SK-N-SH (cell line): ENCODE measurements around the gene MTNR1A. TPM values are rescaled to one million over a fixed set of nuclear protein-coding genes. Genes with fewer than 3 reads are reported as not detected.

Source experiments
- CTCF ChIA-PET: fragments of 300-600, 350-600 bp; formaldehyde crosslinking; extraction: SDS; loops from one replicate; lab custom pipeline; 2021; lab: Yijun Ruan, JAX
- POLR2A ChIA-PET: fragments of 350-600 bp; sonication (Branson Sonifier 250); formaldehyde crosslinking; extraction: SDS; loops from one replicate; lab custom pipeline; 2020; ENCODE audit warnings: antibody characterized with exemption, inconsistent platforms; lab: Yijun Ruan, JAX
- DNase-seq: peaks from one replicate; pipeline ENCODE4 v3.0.0; 2012
- H2AFZ ChIP-seq: fragments of 200-600 bp; sonication (generic); 2 replicates; pipeline ENCODE4 v1.8.1; 2016; ENCODE audit warnings: antibody characterized with exemption, mild to moderate bottlenecking, low read depth
- H3F3A ChIP-seq: fragments of 200-600 bp; sonication (generic); replicated peaks from 2 replicates; pipeline ENCODE3; 2016; ENCODE audit warnings: antibody characterized with exemption, mild to moderate bottlenecking; ENCODE audit not compliant: insufficient read depth
- H3K27ac ChIP-seq, 2 experiments: fragments of 200-500 bp in 1 of 2; fragments of 200-600 bp in 1 of 2; sonication (Bioruptor generic) in 1 of 2; sonication (generic), shearing (Covaris generic) in 1 of 2; 2 replicates each; pipeline versions ENCODE4 v1.5.1 to v1.6.1; 2014 to 2016; ENCODE audit warnings: low read depth in 2 of 2, inconsistent platforms in 1 of 2, low read length in 1 of 2, mild to moderate bottlenecking in 1 of 2, mixed read lengths in 1 of 2
- H3K27me3 ChIP-seq: fragments of 200-600 bp; sonication (generic), shearing (Covaris generic); 2 replicates; pipeline ENCODE4 v1.6.1; 2016; ENCODE audit warnings: mixed run types; ENCODE audit not compliant: insufficient read depth
- H3K36me3 ChIP-seq, 2 experiments: fragments of 200-500 bp in 1 of 2; fragments of 200-600 bp in 1 of 2; sonication (Bioruptor generic) in 1 of 2; sonication (generic) in 1 of 2; replicated peaks in 1 of 2; 2 replicates each; pipeline versions ENCODE3 to v1.5.1; 2014 to 2016; ENCODE audit warnings: low read length in 1 of 2, mild to moderate bottlenecking in 1 of 2; ENCODE audit not compliant: insufficient read depth in 2 of 2, control insufficient read depth in 1 of 2
- H3K4me1 ChIP-seq, 2 experiments: fragments of 200-500 bp in 1 of 2; fragments of 200-600 bp in 1 of 2; sonication (Bioruptor generic) in 1 of 2; sonication (generic), shearing (Covaris generic) in 1 of 2; 2 replicates each; pipeline versions ENCODE4 v1.5.1 to v1.6.1; 2014 to 2016; ENCODE audit warnings: low read depth in 1 of 2, low read length in 1 of 2, mixed run types in 1 of 2; ENCODE audit not compliant: insufficient read depth in 2 of 2, control insufficient read depth in 1 of 2
- H3K4me2 ChIP-seq: fragments of 200-600 bp; sonication (generic), shearing (Covaris generic); 2 replicates; pipeline ENCODE4 v1.6.1; 2017; ENCODE audit warnings: mixed run types
- H3K4me3 ChIP-seq, 2 experiments: fragments of 200-500 bp in 1 of 2; fragments of 200-600 bp in 1 of 2; sonication (Bioruptor generic) in 1 of 2; sonication (generic), shearing (Covaris generic) in 1 of 2; 2 replicates each; pipeline versions ENCODE4 v1.5.1 to v1.8.1; 2014 to 2016; ENCODE audit warnings: low read depth in 2 of 2, inconsistent platforms in 1 of 2, low read length in 1 of 2, mild to moderate bottlenecking in 1 of 2, mixed read lengths in 1 of 2, moderate library complexity in 1 of 2
- H3K79me2 ChIP-seq: fragments of 200-600 bp; sonication (generic); 2 replicates; pipeline ENCODE4 v1.8.1; 2017; ENCODE audit warnings: mild to moderate bottlenecking; ENCODE audit not compliant: insufficient read depth
- H3K9ac ChIP-seq: fragments of 200-600 bp; sonication (generic); 2 replicates; pipeline ENCODE4 v1.6.1; 2017; ENCODE audit warnings: mixed run types
- H3K9me2 ChIP-seq: fragments of 200-600 bp; sonication (generic); 2 replicates; pipeline ENCODE4 v1.6.1; 2017; ENCODE audit warnings: mixed run types
- H3K9me3 ChIP-seq: fragments of 200-600 bp; sonication (generic); 2 replicates; pipeline ENCODE4 v1.6.1; 2017; ENCODE audit warnings: mixed run types, mild to moderate bottlenecking, moderate library complexity
- H4K20me1 ChIP-seq: fragments of 200-600 bp; sonication (generic); 2 replicates; pipeline ENCODE4 v1.6.1; 2017; ENCODE audit warnings: mild to moderate bottlenecking, mixed run types; ENCODE audit not compliant: insufficient read depth
- CHD2 ChIP-seq: fragments of 150-350 bp; IDR thresholded peaks from 2 replicates; pipeline ENCODE4 v1.6.1; 2018; ENCODE audit warnings: low read length; ENCODE audit not compliant: partially characterized antibody
- ELF1 ChIP-seq: IDR thresholded peaks from 2 replicates; pipeline ENCODE4 v1.4.0; 2012
- FOSL2 ChIP-seq: IDR thresholded peaks from 2 replicates; pipeline ENCODE4 v1.4.0; 2012; ENCODE audit warnings: low read depth, mild to moderate bottlenecking, moderate library complexity, borderline replicate concordance
- FOXM1 ChIP-seq: IDR thresholded peaks from 2 replicates; pipeline ENCODE4 v1.4.0; 2012; ENCODE audit warnings: low read depth, mild to moderate bottlenecking
- GABPA ChIP-seq: IDR thresholded peaks from 2 replicates; pipeline ENCODE4 v1.4.0; 2012; ENCODE audit warnings: low read depth, mild to moderate bottlenecking
- GATA2 ChIP-seq: sonication (generic); formaldehyde crosslinking; IDR thresholded peaks from 2 replicates; pipeline ENCODE4 v1.5.0; 2020; ENCODE audit warnings: mild to moderate bottlenecking, missing genetic modification reagents
- NFIC ChIP-seq: IDR thresholded peaks from 2 replicates; pipeline ENCODE4 v1.4.0; 2012; ENCODE audit warnings: borderline replicate concordance
- NRF1 ChIP-seq: IDR thresholded peaks from 2 replicates; pipeline ENCODE4 v1.6.1; 2012; ENCODE audit warnings: low read depth, mild to moderate bottlenecking, low read length
- POLR2AphosphoS5 ChIP-seq: IDR thresholded peaks from 2 replicates; pipeline ENCODE4 v1.6.1; 2012; ENCODE audit warnings: low read depth, low read length
- RFX5 ChIP-seq: IDR thresholded peaks from 2 replicates; pipeline ENCODE4 v1.6.1; 2012; ENCODE audit warnings: mild to moderate bottlenecking, improper control_type of control experiment, low read length
- TAF1 ChIP-seq: IDR thresholded peaks from 2 replicates; pipeline ENCODE4 v1.6.1; 2012; ENCODE audit warnings: low read depth, mild to moderate bottlenecking, low read length, moderate library complexity, borderline replicate concordance
- TEAD4 ChIP-seq: IDR thresholded peaks from 2 replicates; pipeline ENCODE4 v1.4.0; 2012; ENCODE audit warnings: mild to moderate bottlenecking, borderline replicate concordance; ENCODE audit not compliant: insufficient read depth
- WGBS: methylation state at CpG from one replicate; pipeline ENCODE4 v1.1.6; 2017; ENCODE audit warnings: low lambda C conversion rate; 5-methylcytosine and 5-hydroxymethylcytosine counted together
- polyA plus RNA-seq, 3 experiments: library from polyadenylated mRNA; depleted of rRNA; stranded (reverse); fragments of >200 nt; gene quantifications; 2 replicates each; pipeline ENCODE4 v1.2.3, GENCODE V29; 2012
- TF ChIP-seq, protein P1 (sequence below): IDR thresholded peaks from 2 replicates; pipeline ENCODE4 v1.6.1; 2012; ENCODE audit warnings: mild to moderate bottlenecking, low read depth, low read length, moderate library complexity
- TF ChIP-seq, protein P2 (sequence below): IDR thresholded peaks from 2 replicates; pipeline ENCODE4 v1.4.0; 2012; ENCODE audit warnings: low read depth, borderline replicate concordance
- TF ChIP-seq, protein P3 (sequence below): fragments of 150-350 bp; IDR thresholded peaks from 2 replicates; pipeline ENCODE4 v1.6.1; 2016; ENCODE audit warnings: mild to moderate bottlenecking, low read depth, low read length

The MTNR1A gene
- polyA plus RNA-seq, 1 of the 3 experiments (the other 2 are of a cell fraction), result not detected

DNA sequence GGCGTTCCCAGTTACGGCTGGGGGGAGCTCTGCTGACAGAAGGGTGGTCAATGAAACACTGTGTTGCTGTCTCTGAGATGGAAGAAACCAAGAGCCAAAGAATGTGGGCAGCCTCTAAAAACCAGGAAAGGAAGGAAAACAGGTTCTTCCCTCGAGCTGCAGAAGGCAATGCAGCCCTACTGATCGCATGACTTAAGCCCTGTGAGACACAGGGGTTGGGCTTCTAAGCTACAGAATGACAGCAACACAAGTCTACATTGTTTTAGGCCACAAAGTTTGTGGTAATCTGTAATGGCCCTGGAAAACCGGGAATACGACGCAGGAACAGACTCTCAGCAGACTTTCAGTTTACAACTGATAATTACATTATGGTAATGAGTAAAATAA lies 38.2 kb upstream of the MTNR1A start:
- 46% methylated on average over 6 of the region's 7 CpGs for WGBS
- Histone ChIP-seq H3K27me3 (peaks cover 6% of the 10 kb centered on the region), H3K27ac (no peak overlapping the region), H3K9me2 (no peaks in the 10 kb centered on the region), H2AFZ (no peak overlapping the region), H3K4me1 (no peaks in the 10 kb centered on the region), H3K36me3 (peaks cover 12 to 20% of the 10 kb centered on the region in 2 experiments), H3K9me3 (no peaks in the 10 kb centered on the region), H3F3A (no peaks in the 10 kb centered on the region), H3K4me2 (no peak overlapping the region), H3K4me3 (no peak overlapping the region), H3K9ac (no peak overlapping the region), H3K79me2 (no peaks in the 10 kb centered on the region), H4K20me1 (no peaks in the 10 kb centered on the region)
- POLR2A ChIA-PET, result no interaction called here
- CTCF ChIA-PET, result interaction anchor here (1.3 to 2.0 kb wide), 2 partner anchors 12 to 297 kb away, joined by 3 to 7 read pairs; no protein-coding TSS in a partner anchor
- no peak for DNase-seq
- TF ChIP-seq, protein P1, sequence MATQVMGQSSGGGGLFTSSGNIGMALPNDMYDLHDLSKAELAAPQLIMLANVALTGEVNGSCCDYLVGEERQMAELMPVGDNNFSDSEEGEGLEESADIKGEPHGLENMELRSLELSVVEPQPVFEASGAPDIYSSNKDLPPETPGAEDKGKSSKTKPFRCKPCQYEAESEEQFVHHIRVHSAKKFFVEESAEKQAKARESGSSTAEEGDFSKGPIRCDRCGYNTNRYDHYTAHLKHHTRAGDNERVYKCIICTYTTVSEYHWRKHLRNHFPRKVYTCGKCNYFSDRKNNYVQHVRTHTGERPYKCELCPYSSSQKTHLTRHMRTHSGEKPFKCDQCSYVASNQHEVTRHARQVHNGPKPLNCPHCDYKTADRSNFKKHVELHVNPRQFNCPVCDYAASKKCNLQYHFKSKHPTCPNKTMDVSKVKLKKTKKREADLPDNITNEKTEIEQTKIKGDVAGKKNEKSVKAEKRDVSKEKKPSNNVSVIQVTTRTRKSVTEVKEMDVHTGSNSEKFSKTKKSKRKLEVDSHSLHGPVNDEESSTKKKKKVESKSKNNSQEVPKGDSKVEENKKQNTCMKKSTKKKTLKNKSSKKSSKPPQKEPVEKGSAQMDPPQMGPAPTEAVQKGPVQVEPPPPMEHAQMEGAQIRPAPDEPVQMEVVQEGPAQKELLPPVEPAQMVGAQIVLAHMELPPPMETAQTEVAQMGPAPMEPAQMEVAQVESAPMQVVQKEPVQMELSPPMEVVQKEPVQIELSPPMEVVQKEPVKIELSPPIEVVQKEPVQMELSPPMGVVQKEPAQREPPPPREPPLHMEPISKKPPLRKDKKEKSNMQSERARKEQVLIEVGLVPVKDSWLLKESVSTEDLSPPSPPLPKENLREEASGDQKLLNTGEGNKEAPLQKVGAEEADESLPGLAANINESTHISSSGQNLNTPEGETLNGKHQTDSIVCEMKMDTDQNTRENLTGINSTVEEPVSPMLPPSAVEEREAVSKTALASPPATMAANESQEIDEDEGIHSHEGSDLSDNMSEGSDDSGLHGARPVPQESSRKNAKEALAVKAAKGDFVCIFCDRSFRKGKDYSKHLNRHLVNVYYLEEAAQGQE, result no peak
- TF ChIP-seq RFX5 (no peak), GATA2 (no peak), ELF1 (no peak), FOXM1 (no peak)

DNA sequence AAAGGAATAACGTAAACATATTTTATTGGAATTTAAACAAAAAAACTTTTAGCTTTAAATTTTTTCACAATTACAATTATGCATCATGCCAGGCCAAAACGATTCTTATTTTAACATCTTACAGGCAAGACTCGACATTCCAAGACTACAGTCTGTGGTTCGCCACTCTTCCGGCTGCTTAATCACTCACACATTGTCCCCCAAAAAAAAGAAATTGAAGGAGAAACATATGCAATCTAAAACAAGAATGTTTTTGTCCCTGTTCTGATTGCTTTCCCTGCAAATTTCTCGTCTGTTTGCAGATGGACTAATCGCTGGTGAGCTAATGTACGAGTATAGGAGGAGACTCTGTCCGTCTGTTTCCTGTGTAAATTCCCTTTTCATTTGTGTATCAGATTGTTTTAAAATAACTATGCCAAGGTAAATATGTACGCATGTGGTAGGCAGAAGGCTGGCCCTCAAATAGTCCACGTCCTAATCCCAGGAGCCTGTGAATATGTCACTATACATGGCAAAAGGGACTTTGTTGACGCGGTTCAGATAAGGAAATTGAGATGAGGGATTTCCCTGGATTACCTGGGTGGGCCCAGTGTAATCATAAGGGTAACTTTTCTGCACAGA lies 37.7 kb upstream of the MTNR1A start:
- Histone ChIP-seq H3K4me1 (no peaks in the 10 kb centered on the region), H3K36me3 (peaks cover 9 to 21% of the 10 kb centered on the region in 2 experiments), H3K9ac (no peak overlapping the region), H3F3A (no peaks in the 10 kb centered on the region), H3K27ac (no peak overlapping the region), H3K27me3 (peaks cover 6% of the 10 kb centered on the region), H3K9me3 (no peaks in the 10 kb centered on the region), H3K4me2 (no peak overlapping the region), H3K9me2 (no peaks in the 10 kb centered on the region), H3K4me3 (no peak overlapping the region), H4K20me1 (no peaks in the 10 kb centered on the region), H3K79me2 (no peaks in the 10 kb centered on the region), H2AFZ (no peak overlapping the region)
- WGBS, result 48% methylated on average over 13 of the region's 13 CpGs
- ChIA-PET CTCF (interaction anchor here (1.3 to 2.0 kb wide), 2 partner anchors 13 to 297 kb away, joined by 3 to 7 read pairs; no protein-coding TSS in a partner anchor), POLR2A (no interaction called here)
- TF ChIP-seq CHD2 (no peak), FOSL2 (no peak), RFX5 (no peak), POLR2AphosphoS5 (no peak), GABPA (no peak), FOXM1 (no peak), TEAD4 (no peak), NRF1 (no peak), TAF1 (no peak), NFIC (no peak)
- TF ChIP-seq, protein P2, sequence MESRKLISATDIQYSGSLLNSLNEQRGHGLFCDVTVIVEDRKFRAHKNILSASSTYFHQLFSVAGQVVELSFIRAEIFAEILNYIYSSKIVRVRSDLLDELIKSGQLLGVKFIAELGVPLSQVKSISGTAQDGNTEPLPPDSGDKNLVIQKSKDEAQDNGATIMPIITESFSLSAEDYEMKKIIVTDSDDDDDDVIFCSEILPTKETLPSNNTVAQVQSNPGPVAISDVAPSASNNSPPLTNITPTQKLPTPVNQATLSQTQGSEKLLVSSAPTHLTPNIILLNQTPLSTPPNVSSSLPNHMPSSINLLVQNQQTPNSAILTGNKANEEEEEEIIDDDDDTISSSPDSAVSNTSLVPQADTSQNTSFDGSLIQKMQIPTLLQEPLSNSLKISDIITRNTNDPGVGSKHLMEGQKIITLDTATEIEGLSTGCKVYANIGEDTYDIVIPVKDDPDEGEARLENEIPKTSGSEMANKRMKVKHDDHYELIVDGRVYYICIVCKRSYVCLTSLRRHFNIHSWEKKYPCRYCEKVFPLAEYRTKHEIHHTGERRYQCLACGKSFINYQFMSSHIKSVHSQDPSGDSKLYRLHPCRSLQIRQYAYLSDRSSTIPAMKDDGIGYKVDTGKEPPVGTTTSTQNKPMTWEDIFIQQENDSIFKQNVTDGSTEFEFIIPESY, result no peak
- TF ChIP-seq, protein P1, result no peak
- TF ChIP-seq, protein P3, sequence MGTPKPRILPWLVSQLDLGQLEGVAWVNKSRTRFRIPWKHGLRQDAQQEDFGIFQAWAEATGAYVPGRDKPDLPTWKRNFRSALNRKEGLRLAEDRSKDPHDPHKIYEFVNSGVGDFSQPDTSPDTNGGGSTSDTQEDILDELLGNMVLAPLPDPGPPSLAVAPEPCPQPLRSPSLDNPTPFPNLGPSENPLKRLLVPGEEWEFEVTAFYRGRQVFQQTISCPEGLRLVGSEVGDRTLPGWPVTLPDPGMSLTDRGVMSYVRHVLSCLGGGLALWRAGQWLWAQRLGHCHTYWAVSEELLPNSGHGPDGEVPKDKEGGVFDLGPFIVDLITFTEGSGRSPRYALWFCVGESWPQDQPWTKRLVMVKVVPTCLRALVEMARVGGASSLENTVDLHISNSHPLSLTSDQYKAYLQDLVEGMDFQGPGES, result no peak
- DNase-seq, result no peak
